Large intestine (tissue), 3 donors: ENCODE data around the gene CHRNA3. TPM values are rescaled to one million over a fixed set of nuclear protein-coding genes. Genes with fewer than 3 reads are reported as not detected.
A peak's percentile ranks its signal among the peaks of the same experiment; 100 is the strongest.

Experiments used
- DNase-seq, 2 donors: peaks; one replicate each; pipeline versions ENCODE4 v3.0.0 to v3.0.0-alpha.2; 2013
- H3K27ac ChIP-seq: one replicate; pipeline ENCODE4 v1.5.1; 2013; ENCODE audit warnings: low read length
- H3K27me3 ChIP-seq: 2 replicates; pipeline ENCODE4 v1.6.1; 2013; ENCODE audit warnings: low read length; ENCODE audit not compliant: control insufficient read depth, insufficient read depth
- H3K36me3 ChIP-seq: 2 replicates; pipeline ENCODE4 v1.6.1; 2013; ENCODE audit warnings: low read length; ENCODE audit not compliant: control insufficient read depth, insufficient read depth
- H3K4me1 ChIP-seq: one replicate; pipeline ENCODE4 v1.6.1; 2013; ENCODE audit warnings: low read length; ENCODE audit not compliant: control insufficient read depth, insufficient read depth
- H3K4me3 ChIP-seq: one replicate; pipeline ENCODE4 v1.5.1; 2013; ENCODE audit warnings: low read length
- H3K9me3 ChIP-seq: one replicate; pipeline ENCODE4 v1.6.1; 2013; ENCODE audit warnings: mild to moderate bottlenecking, low read depth, low read length, moderate library complexity; ENCODE audit not compliant: control insufficient read depth
- WGBS: methylation state at CpG from one replicate; pipeline ENCODE4 v1.1.5; 2013; ENCODE audit warnings: low lambda C conversion rate; ENCODE audit not compliant: insufficient coverage; 5-methylcytosine and 5-hydroxymethylcytosine counted together
- polyA plus RNA-seq: library from polyadenylated mRNA; unstranded; fragments of 120-200 nt; gene quantifications from one replicate; pipeline ENCODE4 v1.2.1, GENCODE V29; 2013

The CHRNA3 gene
- polyA plus RNA-seq, 1 donor = 26.6 TPM

GRCh38 chr15:78654272-78654671, 33.5 kb upstream of the CHRNA3 start:
- H3K4me1 ChIP-seq = no peaks in the 10 kb centered on the region
- H3K9me3 ChIP-seq = no peaks in the 10 kb centered on the region
- H3K27ac ChIP-seq = no peak overlapping the region
- H3K4me3 ChIP-seq = no peak overlapping the region
- no peaks in the 10 kb centered on the region for H3K36me3 ChIP-seq
- peaks cover 3% of the 10 kb centered on the region for H3K27me3 ChIP-seq
- no CpG with 5 or more reads among the region's 4 CpGs for WGBS
- DNase-seq = no peak

- Histone ChIP-seq H3K4me1 (no peaks in the 10 kb centered on the region), H3K27ac (no peak overlapping the region), H3K36me3 (no peaks in the 10 kb centered on the region), H3K27me3 (peaks cover 3% of the 10 kb centered on the region), H3K4me3 (no peak overlapping the region), H3K9me3 (no peaks in the 10 kb centered on the region)
- no peak for DNase-seq
- no CpG with 5 or more reads among the region's 1 CpG for WGBS
These were observed 31.3 kb upstream of the CHRNA3 start for GRCh38 chr15:78651930-78652615.

- Histone ChIP-seq H3K36me3 (no peaks in the 10 kb centered on the region), H3K4me3 (no peak overlapping the region), H3K27me3 (peaks cover 6% of the 10 kb centered on the region), H3K27ac (no peak overlapping the region), H3K4me1 (no peaks in the 10 kb centered on the region), H3K9me3 (no peaks in the 10 kb centered on the region)
- no CpG with 5 or more reads among the region's 3 CpGs for WGBS
- no peak for DNase-seq
These were observed 30.2 kb upstream of the CHRNA3 start for GRCh38 chr15:78651007-78651406.

- Histone ChIP-seq H3K4me1 (no peaks in the 10 kb centered on the region), H3K27ac (no peak overlapping the region), H3K4me3 (no peak overlapping the region), H3K27me3 (peaks cover 6% of the 10 kb centered on the region), H3K9me3 (no peaks in the 10 kb centered on the region), H3K36me3 (no peaks in the 10 kb centered on the region)
- no CpG with 5 or more reads among the region's 4 CpGs for WGBS
- no peak for DNase-seq
These were observed 29.2 kb upstream of the CHRNA3 start for GRCh38 chr15:78650022-78650421.

GRCh38 chr15:78645009-78645408, 24.2 kb upstream of the CHRNA3 start:
- H3K4me3 ChIP-seq = no peak overlapping the region
- peaks cover 22% of the 10 kb centered on the region for H3K27me3 ChIP-seq
- no peaks in the 10 kb centered on the region for H3K36me3 ChIP-seq
- peaks cover 8% of the 10 kb centered on the region for H3K4me1 ChIP-seq
- H3K9me3 ChIP-seq = no peaks in the 10 kb centered on the region
- DNase-seq = no peak
- H3K27ac ChIP-seq = no peak overlapping the region
- no CpG with 5 or more reads among the region's 4 CpGs for WGBS

- H3K4me1 ChIP-seq = peaks cover 8% of the 10 kb centered on the region
- H3K9me3 ChIP-seq = no peaks in the 10 kb centered on the region
- H3K27me3 ChIP-seq = peaks cover 24% of the 10 kb centered on the region
- H3K36me3 ChIP-seq = no peaks in the 10 kb centered on the region
- no peak overlapping the region for H3K4me3 ChIP-seq
- DNase-seq = no peak
- H3K27ac ChIP-seq = no peak overlapping the region
- WGBS = 100% methylated on average over 1 of the region's 5 CpGs
These were observed 21.5 kb upstream of the CHRNA3 start for GRCh38 chr15:78642331-78642730.

GRCh38 chr15:78641749-78642275, 21.0 kb upstream of the CHRNA3 start:
- no peak for DNase-seq

GRCh38 chr15:78641102-78641748, 20.4 kb upstream of the CHRNA3 start, which contains the start of gene CHRNB4:
CHRNB4 (minus strand) TSS chr15:78641210; CDS start chr15:78641133, 77 bp downstream.
- H3K9me3 ChIP-seq = no peaks in the 10 kb centered on the region
- peak within 1 kb of the TSS; percentile 36 for H3K27ac ChIP-seq
- peak in 1 of 2 donors; percentile 55 for DNase-seq
- WGBS = no CpG with 5 or more reads among the region's 47 CpGs
- no peaks in the 10 kb centered on the region for H3K36me3 ChIP-seq
- H3K4me3 ChIP-seq = peak within 1 kb of the TSS; percentile 26
- H3K27me3 ChIP-seq = peaks cover 21% of the 10 kb centered on the region
- H3K4me1 ChIP-seq = peaks cover 8% of the 10 kb centered on the region

More at GRCh38 chr15:78641749-78642275, 21.0 kb upstream of the CHRNA3 start:
- peak overlapping the region; percentile 36 for H3K27ac ChIP-seq
- peaks cover 8% of the 10 kb centered on the region for H3K4me1 ChIP-seq
- H3K4me3 ChIP-seq = no peak overlapping the region
- 0% methylated on average over 1 of the region's 11 CpGs for WGBS
- H3K9me3 ChIP-seq = no peaks in the 10 kb centered on the region
- H3K36me3 ChIP-seq = no peaks in the 10 kb centered on the region
- H3K27me3 ChIP-seq = peaks cover 23% of the 10 kb centered on the region

- H3K27me3 ChIP-seq = peaks cover 21% of the 10 kb centered on the region
- no peaks in the 10 kb centered on the region for H3K36me3 ChIP-seq
- H3K27ac ChIP-seq = peak overlapping the region; percentile 12
- H3K9me3 ChIP-seq = no peaks in the 10 kb centered on the region
- WGBS = no CpG with 5 or more reads among the region's 32 CpGs
- DNase-seq = no peak
- peaks cover 8% of the 10 kb centered on the region for H3K4me1 ChIP-seq
- H3K4me3 ChIP-seq = peak overlapping the region; percentile 26
These were observed 19.8 kb upstream of the CHRNA3 start for GRCh38 chr15:78640527-78641101.

GRCh38 chr15:78638658-78639314, 18.0 kb upstream of the CHRNA3 start:
- H3K27me3 ChIP-seq = peaks cover 21% of the 10 kb centered on the region
- no CpG with 5 or more reads among the region's 4 CpGs for WGBS
- peak; percentile 31 to 37 for DNase-seq
- peaks cover 8% of the 10 kb centered on the region for H3K4me1 ChIP-seq
- H3K27ac ChIP-seq = no peak overlapping the region
- no peaks in the 10 kb centered on the region for H3K36me3 ChIP-seq
- H3K4me3 ChIP-seq = no peak overlapping the region
- H3K9me3 ChIP-seq = no peaks in the 10 kb centered on the region
